Naive thymus-derived CD4-positive, alpha-beta T cell (primary cell): ENCODE results near the gene NPL. TPM values are rescaled to one million over a fixed set of nuclear protein-coding genes. Genes with fewer than 3 reads are reported as not detected.

Experiments
- ATAC-seq: fragments of 150-1000 bp; cut with Tn5 transposase; 2 replicates; pipeline ENCODE4 v1.10.0; 2021; ENCODE audit warnings: mild to moderate bottlenecking, moderate library complexity
- CTCF ChIA-PET: fragments of 350-600 bp; sonication (Branson Sonifier 250); formaldehyde crosslinking; loops from one replicate; lab custom pipeline; 2021; ENCODE audit warnings: antibody characterized with exemption; lab: Charles Lee
- POLR2A ChIA-PET: fragments of 350-600 bp; sonication (Branson Sonifier 250); formaldehyde crosslinking; loops from one replicate; lab custom pipeline; 2021; ENCODE audit warnings: antibody characterized with exemption, inconsistent platforms; lab: Charles Lee
- DNase-seq, 9 donors: peaks; one replicate each; pipeline versions ENCODE4 v3.0.0 to v3.0.0-alpha.2; 2020 to 2022; ENCODE audit warnings: mixed read lengths in 1 of 9
- H3K27ac ChIP-seq: one replicate; pipeline ENCODE4 v1.7.0; 2013; ENCODE audit warnings: mild to moderate bottlenecking, low read depth, low read length, moderate library complexity
- H3K27me3 ChIP-seq, 2 donors: one replicate each; pipeline ENCODE4 v1.7.0; 2013; ENCODE audit warnings: low read length in 2 of 2, mild to moderate bottlenecking in 2 of 2, moderate library complexity in 2 of 2; ENCODE audit not compliant: control insufficient read depth in 2 of 2, insufficient read depth in 2 of 2
- H3K36me3 ChIP-seq, 3 experiments: 1 replicate in 2 of 3; 2 replicates in 1 of 3; pipeline ENCODE4 v1.7.0; 2013; ENCODE audit warnings: low read length in 3 of 3, mild to moderate bottlenecking in 3 of 3, moderate library complexity in 1 of 3; ENCODE audit not compliant: insufficient read depth in 3 of 3, control insufficient read depth in 2 of 3
- H3K4me1 ChIP-seq, 2 donors: one replicate each; pipeline ENCODE4 v1.7.0; 2013; ENCODE audit warnings: low read length in 2 of 2, mild to moderate bottlenecking in 2 of 2, moderate library complexity in 1 of 2; ENCODE audit not compliant: control insufficient read depth in 2 of 2, insufficient read depth in 2 of 2
- H3K4me3 ChIP-seq: 2 replicates; pipeline ENCODE4 v1.7.0; 2013; ENCODE audit warnings: mild to moderate bottlenecking, low read length
- H3K9me3 ChIP-seq, 3 experiments: 1 replicate in 2 of 3; 2 replicates in 1 of 3; pipeline ENCODE4 v1.7.0; 2013; ENCODE audit warnings: low read length in 3 of 3; ENCODE audit not compliant: control insufficient read depth in 2 of 3
- H3K27ac Mint-ChIP-seq, 9 donors: one replicate each; pipeline ENCODE4 v1.8.0; 2020 to 2022; ENCODE audit warnings: mixed read lengths in 9 of 9, mild to moderate bottlenecking in 8 of 9, moderate library complexity in 5 of 9, inconsistent platforms in 2 of 9
- H3K27me3 Mint-ChIP-seq, 5 donors: one replicate each; pipeline ENCODE4 v1.8.0; 2021 to 2022; ENCODE audit warnings: mixed read lengths in 5 of 5, mild to moderate bottlenecking in 1 of 5
- H3K36me3 Mint-ChIP-seq, 5 donors: one replicate each; pipeline ENCODE4 v1.8.0; 2020 to 2022; ENCODE audit warnings: mixed read lengths in 5 of 5, mild to moderate bottlenecking in 3 of 5, inconsistent platforms in 1 of 5
- H3K4me1 Mint-ChIP-seq, 7 donors: one replicate each; pipeline ENCODE4 v1.8.0; 2020 to 2022; ENCODE audit warnings: mixed read lengths in 7 of 7, mild to moderate bottlenecking in 3 of 7, inconsistent platforms in 1 of 7
- H3K4me3 Mint-ChIP-seq, 10 donors: one replicate each; pipeline ENCODE4 v1.8.0; 2020 to 2022; ENCODE audit warnings: mild to moderate bottlenecking in 10 of 10, mixed read lengths in 10 of 10, moderate library complexity in 6 of 10, inconsistent platforms in 2 of 10
- H3K9me3 Mint-ChIP-seq, 11 donors: one replicate each; pipeline ENCODE4 v1.8.0; 2020 to 2022; ENCODE audit warnings: mixed read lengths in 11 of 11, mild to moderate bottlenecking in 4 of 11, inconsistent platforms in 1 of 11, moderate library complexity in 1 of 11
- intact Hi-C, 2 donors: fragments of 100-400 bp; cut with micrococcal nuclease; formaldehyde crosslinking; loops; one replicate each; pipeline ENCODE4 v1.15.1; 2023
- polyA plus RNA-seq, 2 donors: library from polyadenylated mRNA; unstranded; fragments of 300-500 nt; fragmentation: Illumina TruSeq; gene quantifications; one replicate each; pipeline ENCODE4 v1.2.3, GENCODE V29; 2021
- total RNA-seq, 6 experiments: library from RNA in 5 of 6; stranded (reverse) in 5 of 6; gene quantifications; 1 replicate in 5 of 6; 2 replicates in 1 of 6; pipeline ENCODE4 v1.2.3 and lab custom pipeline; 2021 to 2026

The NPL gene
- total and polyA plus RNA-seq, 7 experiments from 2014 or later, result 3.0 to 20.8 (median 6.9) TPM

- peaks cover 6 to 36% (median 32%) of the 10 kb centered on the region in 5 donors for H3K36me3 Mint-ChIP-seq
- CTCF ChIA-PET, result no interaction called here
- DNase-seq (no peak), ATAC-seq (no peak)
- peaks cover 0 to 5% (median 0%) of the 10 kb centered on the region in 11 donors for H3K9me3 Mint-ChIP-seq
- peak overlapping the region; percentile 30 for H3K4me3 ChIP-seq
- peak overlapping the region; percentile 30 for H3K27ac ChIP-seq
- no peaks in the 10 kb centered on the region for H3K9me3 ChIP-seq
- POLR2A ChIA-PET, result no interaction called here
- H3K27me3 ChIP-seq, result no peaks in the 10 kb centered on the region
- peak overlapping the region in 8 of 9 donors; percentile 22 to 98 (median 80) for H3K27ac Mint-ChIP-seq
- peaks cover 3 to 28% (median 7%) of the 10 kb centered on the region in 3 experiments for H3K36me3 ChIP-seq
- H3K27me3 Mint-ChIP-seq, result peaks cover 0 to 4% (median 0%) of the 10 kb centered on the region in 5 donors
- H3K4me1 ChIP-seq, result peaks cover 22 to 44% of the 10 kb centered on the region in 2 donors
- intact Hi-C loops, result loop anchor here (2.0 to 10.0 kb wide), 4 partner anchors 36 to 1809 kb away; partner anchors contain the start of gene MR1 (in 1 of the 2)
- H3K4me1 Mint-ChIP-seq, result peaks cover 44 to 78% (median 74%) of the 10 kb centered on the region in 7 donors
- peak overlapping the region; percentile 91 to 100 (median 98) for H3K4me3 Mint-ChIP-seq
These were observed 51.9 kb downstream of the NPL start for GRCh38 chr1:182841368-182841988.

GRCh38 chr1:182842265-182842664, 52.7 kb downstream of the NPL start:
- peaks cover 28 to 45% of the 10 kb centered on the region in 2 donors for H3K4me1 ChIP-seq
- H3K4me3 ChIP-seq, result peak overlapping the region; percentile 27
- intact Hi-C loops, result loop anchor here (2.0 to 10.0 kb wide), 4 partner anchors 15 to 1810 kb away; partner anchors contain the start of gene MR1 (in 1 of the 2)
- Mint-ChIP-seq H3K4me1 (peaks cover 50 to 86% (median 82%) of the 10 kb centered on the region in 7 donors), H3K27me3 (peaks cover 0 to 4% (median 0%) of the 10 kb centered on the region in 5 donors), H3K9me3 (peaks cover 0 to 5% (median 0%) of the 10 kb centered on the region in 11 donors), H3K27ac (peak overlapping the region in 2 of 9 donors; percentile 4 to 69), H3K4me3 (peak overlapping the region; percentile 20 to 99 (median 95)), H3K36me3 (peaks cover 6 to 43% (median 36%) of the 10 kb centered on the region in 5 donors)
- H3K9me3 ChIP-seq, result no peaks in the 10 kb centered on the region
- H3K27ac ChIP-seq, result no peak overlapping the region
- H3K27me3 ChIP-seq, result no peaks in the 10 kb centered on the region
- ChIA-PET CTCF (no interaction called here), POLR2A (no interaction called here)
- no peak for ATAC-seq
- peaks cover 11 to 32% (median 13%) of the 10 kb centered on the region in 3 experiments for H3K36me3 ChIP-seq
- DNase-seq, result no peak

GRCh38 chr1:182845379-182845778, 55.8 kb downstream of the NPL start:
- H3K9me3 ChIP-seq, result no peaks in the 10 kb centered on the region
- Mint-ChIP-seq H3K36me3 (peaks cover 0 to 65% (median 48%) of the 10 kb centered on the region in 5 donors), H3K4me1 (peaks cover 55 to 99% (median 94%) of the 10 kb centered on the region in 7 donors), H3K27ac (peak overlapping the region in 6 of 9 donors; percentile 17 to 65 (median 42)), H3K4me3 (peak overlapping the region in 6 of 10 donors; percentile 6 to 98 (median 48)), H3K9me3 (peaks cover 0 to 3% (median 0%) of the 10 kb centered on the region in 11 donors), H3K27me3 (no peaks in the 10 kb centered on the region)
- intact Hi-C loops, result loop anchor here in 1 of 2 donors (10.0 kb wide), 1 partner anchor 761 kb away; no protein-coding TSS in a partner anchor
- peaks cover 28 to 58% (median 31%) of the 10 kb centered on the region in 3 experiments for H3K36me3 ChIP-seq
- peaks cover 37 to 49% of the 10 kb centered on the region in 2 donors for H3K4me1 ChIP-seq
- DNase-seq (peak in 1 of 9 donors; percentile 42), ATAC-seq (peak; percentile 26)
- CTCF ChIA-PET, result no interaction called here
- no peaks in the 10 kb centered on the region for H3K27me3 ChIP-seq
- no peak overlapping the region for H3K27ac ChIP-seq
- no peak overlapping the region for H3K4me3 ChIP-seq
- POLR2A ChIA-PET, result interaction anchor here (1.9 kb wide), 1 partner anchor 256 kb away, joined by 4 read pairs; the partner anchor contains the start of gene RNASEL

- Histone ChIP-seq H3K4me3 (no peak overlapping the region), H3K27me3 (no peaks in the 10 kb centered on the region), H3K27ac (no peak overlapping the region), H3K36me3 (peaks cover 29 to 62% (median 32%) of the 10 kb centered on the region in 3 experiments), H3K4me1 (peaks cover 37 to 44% of the 10 kb centered on the region in 2 donors), H3K9me3 (no peaks in the 10 kb centered on the region)
- POLR2A ChIA-PET, result interaction anchor here (1.9 kb wide), 1 partner anchor 257 kb away, joined by 4 read pairs; the partner anchor contains the start of gene RNASEL
- Mint-ChIP-seq H3K9me3 (peaks cover 0 to 3% (median 0%) of the 10 kb centered on the region in 11 donors), H3K4me1 (peaks cover 50 to 98% (median 92%) of the 10 kb centered on the region in 7 donors), H3K27me3 (no peaks in the 10 kb centered on the region), H3K27ac (peak overlapping the region in 3 of 9 donors; percentile 52 to 65 (median 58)), H3K4me3 (peak overlapping the region in 2 of 10 donors; percentile 29 to 39), H3K36me3 (peaks cover 3 to 64% (median 45%) of the 10 kb centered on the region in 5 donors)
- intact Hi-C loops, result loop anchor here (1.0 to 10.0 kb wide), 2 partner anchors 8 to 761 kb away; no protein-coding TSS in a partner anchor
- no peak for DNase-seq
- CTCF ChIA-PET, result no interaction called here
- ATAC-seq, result no peak
These were observed 56.3 kb downstream of the NPL start for GRCh38 chr1:182845894-182846293.

- ATAC-seq (no peak), DNase-seq (no peak)
- peaks cover 29 to 73% (median 38%) of the 10 kb centered on the region in 3 experiments for H3K36me3 ChIP-seq
- intact Hi-C loops, result loop anchor here in 1 of 2 donors (10.0 kb wide), 1 partner anchor 762 kb away; no protein-coding TSS in a partner anchor
- no peaks in the 10 kb centered on the region for H3K27me3 ChIP-seq
- H3K4me1 Mint-ChIP-seq, result peaks cover 42 to 88% (median 83%) of the 10 kb centered on the region in 7 donors
- H3K9me3 ChIP-seq, result no peaks in the 10 kb centered on the region
- peak overlapping the region in 4 of 10 donors; percentile 11 to 24 (median 15) for H3K4me3 Mint-ChIP-seq
- H3K27ac Mint-ChIP-seq, result peak overlapping the region in 4 of 9 donors; percentile 16 to 52 (median 40)
- no peak overlapping the region for H3K27ac ChIP-seq
- H3K4me3 ChIP-seq, result no peak overlapping the region
- peaks cover 30 to 33% of the 10 kb centered on the region in 2 donors for H3K4me1 ChIP-seq
- no peaks in the 10 kb centered on the region for H3K27me3 Mint-ChIP-seq
- peaks cover 0 to 3% (median 0%) of the 10 kb centered on the region in 11 donors for H3K9me3 Mint-ChIP-seq
- ChIA-PET CTCF (no interaction called here), POLR2A (interaction anchor here (0.5 to 1.9 kb wide), 2 partner anchors 21 to 258 kb away, joined by 4 read pairs; partner anchors contain the start of gene RNASEL)
- H3K36me3 Mint-ChIP-seq, result peaks cover 5 to 65% (median 43%) of the 10 kb centered on the region in 5 donors
These were observed 57.5 kb downstream of the NPL start for GRCh38 chr1:182847105-182847504.

- no peaks in the 10 kb centered on the region for H3K9me3 ChIP-seq
- H3K4me1 Mint-ChIP-seq, result peaks cover 32 to 72% (median 66%) of the 10 kb centered on the region in 7 donors
- ChIA-PET CTCF (no interaction called here), POLR2A (no interaction called here)
- no peaks in the 10 kb centered on the region for H3K27me3 ChIP-seq
- H3K27ac Mint-ChIP-seq, result peak overlapping the region in 2 of 9 donors; percentile 9 to 40
- H3K27ac ChIP-seq, result no peak overlapping the region
- no peak for DNase-seq
- H3K9me3 Mint-ChIP-seq, result peaks cover 0 to 3% (median 0%) of the 10 kb centered on the region in 11 donors
- intact Hi-C loops, result loop anchor here (2.0 to 10.0 kb wide), 2 partner anchors 14 to 764 kb away; no protein-coding TSS in a partner anchor
- peaks cover 5 to 66% (median 36%) of the 10 kb centered on the region in 5 donors for H3K36me3 Mint-ChIP-seq
- H3K36me3 ChIP-seq, result peaks cover 29 to 88% (median 53%) of the 10 kb centered on the region in 3 experiments
- no peak overlapping the region for H3K4me3 ChIP-seq
- no peaks in the 10 kb centered on the region for H3K27me3 Mint-ChIP-seq
- ATAC-seq, result no peak
- H3K4me1 ChIP-seq, result peaks cover 15 to 26% of the 10 kb centered on the region in 2 donors
- peak overlapping the region in 6 of 10 donors; percentile 5 to 51 (median 20) for H3K4me3 Mint-ChIP-seq
These were observed 59.2 kb downstream of the NPL start for GRCh38 chr1:182848736-182849135.
